ENCODE measurements around the gene TBC1D14. TPM values are rescaled to one million over a fixed set of nuclear protein-coding genes. Genes with fewer than 3 reads are reported as not detected.

Gene TBC1D14
- total and polyA plus RNA-seq, 9 of the 15 experiments (the other 6 are each of a cell fraction or from before 2014, with no cell fraction given): 2.1 to 59.6 (median 44.8) TPM

GRCh38 chr4:6896035-6896434 is 13.6 kb upstream of the TBC1D14 start:
- Histone ChIP-seq H3K4me1 (replicated peaks in 1 of 2; ENCODE audit: control insufficient read depth in 2 of 2, insufficient read depth in 2 of 2, low read length in 2 of 2) (peaks cover 34 to 44% of the 10 kb centered on the region in 2 experiments), H3K36me3 (ENCODE audit: control insufficient read depth, insufficient read depth, low read length) (no peaks in the 10 kb centered on the region), H3K27ac (ENCODE audit: extremely low read depth, low read depth, low read length) (peak overlapping the region; percentile 65), H2AFZ (ENCODE audit: low read depth, low read length) (peak overlapping the region; percentile 97), H4K20me1 (replicated peaks; ENCODE audit: control insufficient read depth, insufficient read depth, low read length) (no peaks in the 10 kb centered on the region), H3K9me1 (ENCODE audit: control insufficient read depth, insufficient read depth, low read length) (no peaks in the 10 kb centered on the region), H3K27me3 (ENCODE audit: control insufficient read depth in 2 of 2, insufficient read depth in 2 of 2, low read length in 2 of 2) (no peaks in the 10 kb centered on the region), H3K9me3 (replicated peaks; ENCODE audit: control insufficient read depth, insufficient read depth, low read depth, low read length) (no peaks in the 10 kb centered on the region), H3K4me2 (ENCODE audit: insufficient read depth, low read length) (peak overlapping the region; percentile 42), H3K9ac (ENCODE audit: insufficient read depth in 1 of 2, low read depth in 2 of 2, low read length in 2 of 2) (peak overlapping the region in 1 of 2 experiments; percentile 29; a peak in 1 of 4 replicates), H3K4me3 (no peak overlapping the region), H3K79me2 (ENCODE audit: control insufficient read depth, insufficient read depth, low read length) (no peaks in the 10 kb centered on the region)
- WGBS (ENCODE audit: insufficient coverage, low coverage, missing lambda C conversion rate): 35% methylated on average over 5 of the region's 5 CpGs
- peak in 3 of 4 experiments; percentile 42 to 56 (median 47) for DNase-seq (ENCODE audit: extremely low read depth in 1 of 4, low spot score in 3 of 4)
- intact Hi-C loops (cut with micrococcal nuclease): no loop called here
- FAIRE-seq: no peak
- BruUV-seq (replicated peaks): no TSS peak
- in situ Hi-C loops (cut with MboI): no loop called here
- CTCF ChIA-PET (ENCODE audit: low intra/inter-chr PET ratio): no interaction called here
- peak; percentile 47 for ATAC-seq
- POLR2A ChIA-PET: interaction anchor here (0.6 to 2.9 kb wide), 8 partner anchors 9 to 1163 kb away, joined by 3 to 12 read pairs (median 6); partner anchors contain the start of gene TBC1D14
- no peak for TF ChIP-seq USF2 (CRISPR knock-in tag; IDR thresholded peaks at IDR 0.05)
- no peak for TF ChIP-seq SAFB (IDR thresholded peaks at IDR 0.05; ENCODE audit: borderline replicate concordance, low read depth, low read length)
- no peak for TF ChIP-seq NCOA2 (IDR thresholded peaks at IDR 0.05; ENCODE audit: partially characterized antibody in 2 of 2)
- TF ChIP-seq ZNF174 (CRISPR knock-in tag; IDR thresholded peaks at IDR 0.05): no peak
- TF ChIP-seq ATF7 (IDR thresholded peaks at IDR 0.05): peak; percentile 67; the same call in 1 of the 2 replicates
- TF ChIP-seq, protein P1, sequence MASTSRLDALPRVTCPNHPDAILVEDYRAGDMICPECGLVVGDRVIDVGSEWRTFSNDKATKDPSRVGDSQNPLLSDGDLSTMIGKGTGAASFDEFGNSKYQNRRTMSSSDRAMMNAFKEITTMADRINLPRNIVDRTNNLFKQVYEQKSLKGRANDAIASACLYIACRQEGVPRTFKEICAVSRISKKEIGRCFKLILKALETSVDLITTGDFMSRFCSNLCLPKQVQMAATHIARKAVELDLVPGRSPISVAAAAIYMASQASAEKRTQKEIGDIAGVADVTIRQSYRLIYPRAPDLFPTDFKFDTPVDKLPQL (IDR thresholded peaks at IDR 0.05; ENCODE audit: extremely low read depth, insufficient read length): no peak
- TF ChIP-seq TCFL5 (CRISPR knock-in tag; conservative IDR thresholded peaks at IDR 0.05): no peak
- TF ChIP-seq, protein P2, sequence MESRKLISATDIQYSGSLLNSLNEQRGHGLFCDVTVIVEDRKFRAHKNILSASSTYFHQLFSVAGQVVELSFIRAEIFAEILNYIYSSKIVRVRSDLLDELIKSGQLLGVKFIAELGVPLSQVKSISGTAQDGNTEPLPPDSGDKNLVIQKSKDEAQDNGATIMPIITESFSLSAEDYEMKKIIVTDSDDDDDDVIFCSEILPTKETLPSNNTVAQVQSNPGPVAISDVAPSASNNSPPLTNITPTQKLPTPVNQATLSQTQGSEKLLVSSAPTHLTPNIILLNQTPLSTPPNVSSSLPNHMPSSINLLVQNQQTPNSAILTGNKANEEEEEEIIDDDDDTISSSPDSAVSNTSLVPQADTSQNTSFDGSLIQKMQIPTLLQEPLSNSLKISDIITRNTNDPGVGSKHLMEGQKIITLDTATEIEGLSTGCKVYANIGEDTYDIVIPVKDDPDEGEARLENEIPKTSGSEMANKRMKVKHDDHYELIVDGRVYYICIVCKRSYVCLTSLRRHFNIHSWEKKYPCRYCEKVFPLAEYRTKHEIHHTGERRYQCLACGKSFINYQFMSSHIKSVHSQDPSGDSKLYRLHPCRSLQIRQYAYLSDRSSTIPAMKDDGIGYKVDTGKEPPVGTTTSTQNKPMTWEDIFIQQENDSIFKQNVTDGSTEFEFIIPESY (CRISPR knock-in tag; IDR thresholded peaks at IDR 0.05): 0 out of 2 replicates have a peak, but pooled peaks have one; percentile 45
- no peak for TF ChIP-seq SP1 (CRISPR knock-in tag; IDR thresholded peaks at IDR 0.05)
- TF ChIP-seq XRCC3 (IDR thresholded peaks at IDR 0.05): no peak

Data from K562 (cell line).